M059J (cell line): ENCODE results near the gene IAH1. TPM values are rescaled to one million over a fixed set of nuclear protein-coding genes. Genes with fewer than 3 reads are reported as not detected.

Experiments
- DNase-seq: peaks from one replicate; pipeline ENCODE4 v3.0.0-alpha.2; 2012; ENCODE audit warnings: low read depth
- total RNA-seq: library from RNA; depleted of rRNA; stranded (reverse); fragments of >200 nt; shearing (Covaris generic); gene quantifications from 2 replicates; pipeline ENCODE4 v1.2.3, GENCODE V29; 2014; rRNA removed

The IAH1 gene
- total RNA-seq, 1 experiment from 2014 or later: 46.9 TPM

GRCh38 chr2:9527995-9528787 is 53.8 kb downstream of the IAH1 start:
- no peak for DNase-seq

- DNase-seq: no peak
Measured at GRCh38 chr2:9532421-9532820, 58.1 kb downstream of the IAH1 start.

- no peak for DNase-seq
Measured at GRCh38 chr2:9533663-9534062, 59.3 kb downstream of the IAH1 start.

- no peak for DNase-seq
Measured at GRCh38 chr2:9535177-9535576, 60.8 kb downstream of the IAH1 start.

GRCh38 chr2:9536504-9536903 is 62.2 kb downstream of the IAH1 start:
- no peak for DNase-seq

- DNase-seq: peak; percentile 84
Measured at GRCh38 chr2:9538000-9538507, 63.7 kb downstream of the IAH1 start.

Other genes with a start within 250 kb of the IAH1 start
- 34.3 and 55.3 TPM in 2 replicates for gene ITGB1BP1, start 51.0 kb upstream of the IAH1 start, total RNA-seq
- 75.3 and 79.0 TPM in 2 replicates for gene CPSF3, start 50.9 kb upstream of the IAH1 start, total RNA-seq
- 27.6 and 34.0 TPM in 2 replicates for gene ADAM17, start 81.3 kb downstream of the IAH1 start, total RNA-seq
- 580 and 670 TPM in 2 replicates for gene YWHAQ, start 156.4 kb downstream of the IAH1 start, total RNA-seq